PFSK-1 (cell line): ENCODE measurements around the gene BCL7B.
A peak's percentile ranks its signal among the peaks of the same experiment; 100 is the strongest.

Experiments used
- FOXP2 ChIP-seq: optimal IDR thresholded peaks from 2 replicates; pipeline ENCODE3; 2011; ENCODE audit warnings: borderline replicate concordance, control low read depth, inconsistent platforms; ENCODE audit not compliant: insufficient read depth; ENCODE audit errors: extremely low read length, extremely low read depth
- POLR2AphosphoS5 ChIP-seq: IDR thresholded peaks from 2 replicates; pipeline ENCODE4 v1.6.1; 2012; ENCODE audit warnings: low read depth, mild to moderate bottlenecking, control low read depth, low read length, moderate library complexity
- REST ChIP-seq, 2 experiments: IDR thresholded peaks; 2 replicates each; pipeline versions ENCODE4 v1.6.1 to v1.8.0; 2011 to 2012; ENCODE audit warnings: low read depth in 2 of 2, low read length in 2 of 2, control low read depth in 1 of 2, inconsistent platforms in 1 of 2, mild to moderate bottlenecking in 1 of 2, moderate library complexity in 1 of 2; ENCODE audit not compliant: insufficient read depth in 1 of 2
- SIN3A ChIP-seq: IDR thresholded peaks from 2 replicates; pipeline ENCODE4 v1.6.1; 2012; ENCODE audit warnings: mild to moderate bottlenecking, low read length, moderate library complexity, borderline replicate concordance; ENCODE audit not compliant: insufficient read depth
- TAF1 ChIP-seq: IDR thresholded peaks from 2 replicates; pipeline ENCODE4 v1.6.1; 2012; ENCODE audit warnings: low read length, control low read depth, borderline replicate concordance; ENCODE audit not compliant: insufficient read depth

The BCL7B gene

GRCh38 chr7:73526896-73527821 lies 30.3 kb downstream of the BCL7B start:
- no peak for TF ChIP-seq TAF1
- 0 out of 4 replicates have a peak, but pooled peaks of 1 of the 2 experiments have one; percentile 21 for TF ChIP-seq REST (IDR thresholded peaks at IDR 0.05; ENCODE audit: insufficient read depth in 1 of 2, low read depth in 2 of 2, low read length in 2 of 2)

- TF ChIP-seq POLR2AphosphoS5: peak; percentile 77; the same call in 1 of the 2 replicates
- TF ChIP-seq FOXP2: peak; percentile 70
- peak; percentile 35; the same call in 1 of the 2 replicates for TF ChIP-seq SIN3A
- no peak; a peak in 1 of 4 replicates for TF ChIP-seq REST (IDR thresholded peaks at IDR 0.05; ENCODE audit: insufficient read depth in 1 of 2, low read depth in 2 of 2, low read length in 2 of 2)
- TF ChIP-seq TAF1: peak; percentile 77
Measured at GRCh38 chr7:73522105-73522872, 35.2 kb downstream of the BCL7B start, which contains the start of gene BAZ1B. TSS of gene BAZ1B (minus strand) at chr7:73522293. CDS start at chr7:73521933, 360 bp downstream.

GRCh38 chr7:73521636-73522104 lies 35.8 kb downstream of the BCL7B start:
- TF ChIP-seq REST (IDR thresholded peaks at IDR 0.05; ENCODE audit: insufficient read depth in 1 of 2, low read depth in 2 of 2, low read length in 2 of 2): no peak
- TF ChIP-seq POLR2AphosphoS5: no peak
- TF ChIP-seq TAF1: no peak
- TF ChIP-seq FOXP2: peak; percentile 10

GRCh38 chr7:73520673-73521635 lies 36.5 kb downstream of the BCL7B start:
- TF ChIP-seq FOXP2 (no peak), TAF1 (no peak), SIN3A (peak; percentile 54; the same call in 1 of the 2 replicates), POLR2AphosphoS5 (no peak)
